GM04504 (cell line): ENCODE results near the gene MFSD2B.
"Not testable (repeated sequence)": the region's sequence is repeated elsewhere in the genome, so short reads cannot be mapped to it uniquely, and the experiment has no call there.

Experiments
- DNase-seq: peaks from one replicate; pipeline ENCODE4 v3.0.0-alpha.2; 2012; ENCODE audit warnings: low read depth

MFSD2B gene

GRCh38 chr2:24018241-24018640, 8.4 kb downstream of the MFSD2B start:
- no peak for DNase-seq

- no peak for DNase-seq
These were observed 9.8 kb downstream of the MFSD2B start for GRCh38 chr2:24019729-24020128.

GRCh38 chr2:24020244-24020643, 10.4 kb downstream of the MFSD2B start:
- no peak for DNase-seq

GRCh38 chr2:24021122-24021998, 11.5 kb downstream of the MFSD2B start:
- DNase-seq, result no peak

GRCh38 chr2:24022324-24022974, 12.6 kb downstream of the MFSD2B start:
- DNase-seq, result no peak

- DNase-seq, result no peak
These were observed 13.2 kb downstream of the MFSD2B start for GRCh38 chr2:24022975-24023575.

- no peak for DNase-seq
These were observed 14.1 kb downstream of the MFSD2B start for GRCh38 chr2:24024018-24024417.

GRCh38 chr2:24024996-24025663, 15.2 kb downstream of the MFSD2B start:
- DNase-seq, result no peak

GRCh38 chr2:24026233-24026632, 16.3 kb downstream of the MFSD2B start:
- DNase-seq, result no peak

- no peak for DNase-seq
These were observed 29.1 kb downstream of the MFSD2B start for GRCh38 chr2:24038786-24039499.

- no peak for DNase-seq
These were observed 30.6 kb downstream of the MFSD2B start for GRCh38 chr2:24040511-24040910.

GRCh38 chr2:24043133-24043532, 33.2 kb downstream of the MFSD2B start:
- DNase-seq, result not testable (repeated sequence)

- no peak for DNase-seq
These were observed 35.9 kb downstream of the MFSD2B start for GRCh38 chr2:24045511-24046508.

GRCh38 chr2:24046599-24046929, 36.7 kb downstream of the MFSD2B start:
- no peak for DNase-seq

GRCh38 chr2:24046930-24047702, 37.2 kb downstream of the MFSD2B start, which contains the start of gene WDCP:
TSS of gene WDCP (minus strand) at chr2:24047391. CDS start at chr2:24039494, 7,897 bp downstream.
- peak; percentile 95 for DNase-seq

- no peak for DNase-seq
These were observed 37.8 kb downstream of the MFSD2B start for GRCh38 chr2:24047703-24048033.

- no peak for DNase-seq
These were observed 39.0 kb downstream of the MFSD2B start for GRCh38 chr2:24048769-24049484.

- DNase-seq, result no peak
These were observed 39.7 kb downstream of the MFSD2B start, which contains the start of gene FKBP1B for GRCh38 chr2:24049485-24050021. TSS of gene FKBP1B (plus strand) at chr2:24049741. CDS start at chr2:24049850, 109 bp downstream.
